GM12874 (cell line): Measurements from ENCODE around the gene PRSS16.

Experiments used
- TF ChIP-seq, protein P1 (sequence below): IDR thresholded peaks from 2 replicates; pipeline ENCODE4 v1.5.1; 2011; ENCODE audit warnings: low read depth, mild to moderate bottlenecking, control low read depth, low read length, moderate library complexity; ENCODE audit not compliant: insufficient read depth

Gene PRSS16

DNA sequence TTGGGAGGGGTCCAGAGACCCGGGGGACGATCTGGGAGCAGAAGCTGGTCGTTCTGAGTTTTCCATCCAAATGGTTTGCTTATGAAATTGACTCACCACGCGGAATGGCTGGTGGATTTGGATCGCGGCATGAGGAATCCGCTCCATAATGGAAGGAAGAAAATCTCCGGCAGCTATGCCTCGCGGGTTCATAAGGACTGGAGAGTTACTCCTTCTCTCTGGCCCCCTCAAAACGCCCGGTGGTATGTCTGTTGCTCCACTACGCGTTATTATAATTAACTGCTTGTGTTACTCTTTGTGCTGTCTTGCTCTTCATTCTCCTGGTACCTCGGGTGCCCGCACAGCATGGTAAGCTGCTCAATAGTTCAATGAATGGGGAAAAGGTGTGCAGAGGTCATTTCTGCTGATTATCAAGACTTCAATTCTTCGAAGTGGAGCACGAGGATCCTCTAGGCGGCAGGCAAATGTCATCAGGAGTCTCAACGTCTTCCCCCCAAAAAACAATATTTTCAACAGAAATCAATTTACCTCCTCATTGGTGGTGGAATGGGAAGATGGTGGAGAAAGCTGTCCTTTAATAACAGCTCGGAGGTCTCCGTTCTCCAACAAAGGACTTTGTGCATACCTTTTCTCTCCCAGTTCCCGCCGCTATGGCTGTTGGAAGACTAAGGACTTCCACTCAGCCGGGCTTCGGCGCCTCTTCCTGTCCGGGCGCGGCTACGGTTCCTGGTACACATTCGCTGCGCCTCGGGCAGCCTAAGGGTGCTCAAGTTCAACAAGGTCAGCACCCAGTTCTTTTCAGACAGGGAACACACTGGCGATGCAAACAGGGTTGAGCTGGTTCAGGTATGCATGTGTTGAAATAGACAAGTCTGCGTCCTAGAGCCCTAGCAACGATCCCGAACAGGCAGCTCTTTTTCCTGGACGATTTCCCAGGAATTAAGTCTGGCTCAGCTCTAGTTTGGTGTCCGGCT lies 9.2 kb upstream of the PRSS16 start:
- TF ChIP-seq, protein P1, sequence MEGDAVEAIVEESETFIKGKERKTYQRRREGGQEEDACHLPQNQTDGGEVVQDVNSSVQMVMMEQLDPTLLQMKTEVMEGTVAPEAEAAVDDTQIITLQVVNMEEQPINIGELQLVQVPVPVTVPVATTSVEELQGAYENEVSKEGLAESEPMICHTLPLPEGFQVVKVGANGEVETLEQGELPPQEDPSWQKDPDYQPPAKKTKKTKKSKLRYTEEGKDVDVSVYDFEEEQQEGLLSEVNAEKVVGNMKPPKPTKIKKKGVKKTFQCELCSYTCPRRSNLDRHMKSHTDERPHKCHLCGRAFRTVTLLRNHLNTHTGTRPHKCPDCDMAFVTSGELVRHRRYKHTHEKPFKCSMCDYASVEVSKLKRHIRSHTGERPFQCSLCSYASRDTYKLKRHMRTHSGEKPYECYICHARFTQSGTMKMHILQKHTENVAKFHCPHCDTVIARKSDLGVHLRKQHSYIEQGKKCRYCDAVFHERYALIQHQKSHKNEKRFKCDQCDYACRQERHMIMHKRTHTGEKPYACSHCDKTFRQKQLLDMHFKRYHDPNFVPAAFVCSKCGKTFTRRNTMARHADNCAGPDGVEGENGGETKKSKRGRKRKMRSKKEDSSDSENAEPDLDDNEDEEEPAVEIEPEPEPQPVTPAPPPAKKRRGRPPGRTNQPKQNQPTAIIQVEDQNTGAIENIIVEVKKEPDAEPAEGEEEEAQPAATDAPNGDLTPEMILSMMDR: no peak

DNA sequence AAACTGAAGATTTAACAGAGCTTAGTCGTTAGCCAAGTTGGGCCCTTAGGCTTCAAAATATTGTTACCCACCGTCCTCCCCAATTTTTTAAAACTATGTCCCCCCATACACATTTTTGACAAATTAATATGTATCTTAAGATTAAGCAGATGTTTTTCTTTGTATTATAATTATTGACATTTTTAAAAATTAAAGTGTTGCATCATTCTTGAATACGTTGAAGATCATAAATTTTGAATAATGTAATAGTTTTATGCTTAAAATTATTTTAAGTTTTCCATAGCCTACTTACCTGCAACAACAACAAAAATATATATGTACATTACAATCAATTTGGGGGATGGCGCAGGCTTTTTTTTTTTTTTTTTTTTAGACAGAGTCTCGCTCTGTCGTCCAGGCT lies 8.2 kb upstream of the PRSS16 start:
- TF ChIP-seq, protein P1: no peak

DNA sequence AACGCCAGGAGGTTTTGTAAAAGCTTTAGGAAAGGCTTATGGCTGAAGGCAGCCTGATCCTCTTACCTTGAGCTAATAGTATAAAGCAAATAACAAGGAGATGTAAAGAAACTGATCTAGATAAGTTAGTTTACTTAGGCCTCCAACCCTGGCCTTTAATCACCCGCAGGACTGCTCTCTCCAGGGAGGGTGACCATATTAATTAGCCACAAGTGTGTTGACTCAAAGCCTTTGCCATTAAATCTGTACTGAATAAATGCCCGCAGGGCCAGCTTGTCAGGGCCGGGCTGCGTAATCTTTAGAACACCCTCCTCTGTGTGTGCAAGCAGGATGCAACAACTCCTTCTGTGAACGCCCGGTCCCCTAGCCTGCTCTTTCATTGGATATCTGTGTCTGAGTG lies 6.1 kb upstream of the PRSS16 start:
- TF ChIP-seq, protein P1: no peak

DNA sequence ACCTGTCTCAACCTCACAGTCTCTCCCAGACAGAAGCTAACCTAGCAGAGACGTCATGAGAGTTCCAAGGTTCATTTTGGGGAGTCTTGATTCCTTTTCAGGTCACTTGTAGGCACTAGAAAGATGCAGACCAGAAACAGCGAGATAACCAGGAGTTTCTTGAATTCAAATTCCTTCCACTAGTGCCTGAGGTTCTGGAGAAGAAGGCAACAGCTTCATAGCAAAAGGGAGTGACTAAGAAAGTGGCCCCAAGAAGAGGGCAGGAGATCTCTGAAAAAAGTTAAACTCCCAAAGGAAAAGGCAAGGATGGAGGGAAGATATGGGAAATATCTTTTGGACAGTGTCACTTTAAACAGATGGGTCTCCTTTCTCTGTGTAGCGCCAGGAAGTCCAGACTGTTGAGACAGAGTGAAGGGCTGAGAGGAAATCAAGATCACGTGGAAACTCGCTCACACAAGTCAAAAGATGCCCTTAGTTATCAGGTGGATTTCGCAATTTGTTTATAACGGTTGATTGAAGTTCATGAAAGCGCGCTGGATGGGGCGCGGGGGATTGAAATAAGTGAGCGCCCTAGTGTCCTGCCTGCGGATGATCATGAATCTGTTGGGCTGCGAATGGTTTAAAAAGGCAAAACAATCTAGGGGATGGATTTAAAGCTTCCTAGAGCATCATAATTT lies 4.8 kb upstream of the PRSS16 start:
- TF ChIP-seq, protein P1: no peak

DNA sequence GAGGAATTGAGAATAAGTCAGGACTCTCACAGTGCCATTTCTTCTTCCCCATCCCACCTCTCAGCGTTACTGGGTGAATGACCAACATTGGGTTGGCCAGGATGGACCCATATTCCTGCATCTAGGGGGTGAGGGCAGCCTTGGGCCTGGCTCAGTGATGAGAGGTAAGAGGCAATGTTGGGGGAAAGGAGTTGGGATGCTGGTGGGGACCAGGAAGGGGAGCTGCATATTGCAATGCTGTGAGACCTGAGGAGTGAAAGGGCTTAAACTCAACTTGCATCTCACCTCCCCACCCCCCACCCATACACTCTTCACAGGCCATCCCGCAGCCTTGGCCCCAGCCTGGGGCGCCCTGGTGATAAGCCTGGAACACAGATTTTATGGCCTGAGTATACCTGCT lies 1.3 kb downstream of the PRSS16 start:
- TF ChIP-seq, protein P1: no peak

DNA sequence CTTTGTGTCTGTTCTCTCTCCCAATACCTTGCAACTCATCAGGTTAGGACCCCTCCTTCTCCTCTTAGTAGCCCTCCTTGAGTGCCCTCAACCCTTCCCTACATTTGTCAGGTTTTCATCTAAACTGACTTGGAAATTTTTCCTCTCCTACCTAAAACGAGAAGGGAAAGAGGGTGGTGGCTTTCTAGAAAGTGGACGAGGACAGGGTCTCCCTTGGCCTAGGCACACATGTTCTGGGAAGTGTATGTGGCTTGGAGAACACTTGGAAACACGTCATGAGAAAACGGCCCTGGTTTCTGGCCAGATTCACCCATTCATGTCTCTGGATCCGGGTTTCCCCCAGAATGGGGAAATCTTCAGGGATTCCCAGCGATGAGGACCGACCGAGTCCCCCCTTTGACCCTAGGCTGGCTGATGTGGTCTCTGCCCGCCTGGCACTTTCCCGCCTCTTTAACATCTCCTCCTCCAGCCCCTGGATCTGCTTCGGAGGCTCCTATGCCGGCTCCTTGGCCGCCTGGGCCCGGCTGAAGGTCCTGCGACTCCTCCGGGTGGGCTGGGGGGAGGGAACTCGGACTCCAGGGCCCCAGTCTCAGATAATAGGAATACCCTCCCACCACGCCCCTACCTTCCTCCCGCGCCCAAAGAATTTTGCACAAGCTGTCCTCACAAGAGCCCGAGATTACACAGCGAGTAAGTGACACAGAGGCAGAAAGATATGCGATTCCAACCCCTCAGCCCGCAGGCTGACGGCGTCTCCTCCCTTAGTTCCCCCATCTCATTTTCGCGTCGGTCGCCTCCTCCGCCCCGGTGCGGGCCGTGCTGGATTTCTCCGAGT lies 3.0 kb downstream of the PRSS16 start:
- TF ChIP-seq, protein P1: no peak
